Measurements from ENCODE around the gene STAG2. TPM values are rescaled to one million over a fixed set of nuclear protein-coding genes. Genes with fewer than 3 reads are reported as not detected.

Gene STAG2
- total RNA-seq, 1 donor from 2014 or later, result 132 TPM

GRCh38 chrX:123988423-123989111, 27.1 kb downstream of the STAG2 start:
- Histone ChIP-seq H3F3A (ENCODE audit: low read depth) (no peaks in the 10 kb centered on the region), H3K9ac (no peak overlapping the region), H3K4me2 (no peak overlapping the region), H3K79me2 (ENCODE audit: low read depth) (peaks cover 100% of the 10 kb centered on the region), H2AFZ (replicated peaks) (no peak overlapping the region), H3K9me3 (ENCODE audit: low read depth) (peaks cover 7% of the 10 kb centered on the region), H3K27ac (no peak overlapping the region), H3K4me3 (no peak overlapping the region), H3K36me3 (no peaks in the 10 kb centered on the region), H3K4me1 (no peaks in the 10 kb centered on the region), H4K20me1 (ENCODE audit: low read depth) (peaks cover 69% of the 10 kb centered on the region), H3K27me3 (no peaks in the 10 kb centered on the region)
- peaks cover 45% of the 10 kb centered on the region for H3K36me3 Mint-ChIP-seq
- DNase-seq (ENCODE audit: low spot score), result no peak
- TF ChIP-seq CTCF (IDR thresholded peaks at IDR 0.05), result no peak
- no peak for TF ChIP-seq EZH2 (IDR thresholded peaks at IDR 0.05)
- no peak for TF ChIP-seq EZH2phosphoT487 (IDR thresholded peaks at IDR 0.05)
- H3K27me3 Mint-ChIP-seq (ENCODE audit: insufficient read depth, low read depth), result no peaks in the 10 kb centered on the region
- H3K4me3 Mint-ChIP-seq, result no peak overlapping the region
- no peak overlapping the region for H3K27ac Mint-ChIP-seq
- H3K4me1 Mint-ChIP-seq, result no peaks in the 10 kb centered on the region
- peaks cover 47% of the 10 kb centered on the region for H3K9me3 Mint-ChIP-seq

- no peak overlapping the region for H3K27ac Mint-ChIP-seq
- H3K4me1 ChIP-seq, result no peaks in the 10 kb centered on the region
- peaks cover 100% of the 10 kb centered on the region for H3K79me2 ChIP-seq (ENCODE audit: low read depth)
- H3K27ac ChIP-seq, result no peak overlapping the region
- H3K36me3 ChIP-seq, result no peaks in the 10 kb centered on the region
- no peaks in the 10 kb centered on the region for H3K4me1 Mint-ChIP-seq
- peaks cover 48% of the 10 kb centered on the region for H3K9me3 Mint-ChIP-seq
- peaks cover 7% of the 10 kb centered on the region for H3K9me3 ChIP-seq (ENCODE audit: low read depth)
- no peak overlapping the region for H3K9ac ChIP-seq
- H3F3A ChIP-seq (ENCODE audit: low read depth), result no peaks in the 10 kb centered on the region
- no peaks in the 10 kb centered on the region for H3K27me3 ChIP-seq
- H3K4me2 ChIP-seq, result no peak overlapping the region
- H2AFZ ChIP-seq (replicated peaks), result no peak overlapping the region
- no peak overlapping the region for H3K4me3 Mint-ChIP-seq
- no peak for TF ChIP-seq EZH2 (IDR thresholded peaks at IDR 0.05)
- no peak for TF ChIP-seq CTCF (IDR thresholded peaks at IDR 0.05)
- no peak for TF ChIP-seq EZH2phosphoT487 (IDR thresholded peaks at IDR 0.05)
- peaks cover 46% of the 10 kb centered on the region for H3K36me3 Mint-ChIP-seq
- H3K4me3 ChIP-seq, result no peak overlapping the region
- DNase-seq (ENCODE audit: low spot score), result no peak
- peaks cover 69% of the 10 kb centered on the region for H4K20me1 ChIP-seq (ENCODE audit: low read depth)
- H3K27me3 Mint-ChIP-seq (ENCODE audit: insufficient read depth, low read depth), result no peaks in the 10 kb centered on the region
Observed at GRCh38 chrX:123989235-123989634, 27.7 kb downstream of the STAG2 start.

- Histone ChIP-seq H3F3A (ENCODE audit: low read depth) (no peaks in the 10 kb centered on the region), H3K27me3 (no peaks in the 10 kb centered on the region), H3K27ac (no peak overlapping the region), H3K4me3 (no peak overlapping the region), H3K79me2 (ENCODE audit: low read depth) (peaks cover 100% of the 10 kb centered on the region), H3K4me1 (no peaks in the 10 kb centered on the region), H4K20me1 (ENCODE audit: low read depth) (peaks cover 68% of the 10 kb centered on the region), H3K9me3 (ENCODE audit: low read depth) (peaks cover 7% of the 10 kb centered on the region), H3K36me3 (no peaks in the 10 kb centered on the region), H3K4me2 (no peak overlapping the region), H3K9ac (no peak overlapping the region), H2AFZ (replicated peaks) (no peak overlapping the region)
- H3K27me3 Mint-ChIP-seq (ENCODE audit: insufficient read depth, low read depth), result no peaks in the 10 kb centered on the region
- TF ChIP-seq CTCF (IDR thresholded peaks at IDR 0.05) (no peak), EZH2 (IDR thresholded peaks at IDR 0.05) (no peak), EZH2phosphoT487 (IDR thresholded peaks at IDR 0.05) (no peak)
- no peak overlapping the region for H3K4me3 Mint-ChIP-seq
- DNase-seq (ENCODE audit: low spot score), result no peak
- peaks cover 54% of the 10 kb centered on the region for H3K36me3 Mint-ChIP-seq
- peaks cover 58% of the 10 kb centered on the region for H3K9me3 Mint-ChIP-seq
- no peaks in the 10 kb centered on the region for H3K4me1 Mint-ChIP-seq
- no peak overlapping the region for H3K27ac Mint-ChIP-seq
Observed at GRCh38 chrX:123990169-123990568, 28.7 kb downstream of the STAG2 start.

All from neural progenitor cell (in vitro differentiated cells).